Gastrocnemius medialis (tissue), 4 donors: Measurements from ENCODE around the gene PTPN13.

Source experiments
- CTCF ChIP-seq, 5 experiments: fragments of 450-650 bp in 3 of 5; fragments of 200-600 bp in 2 of 5; sonication (generic) in 2 of 5; IDR thresholded peaks in 4 of 5; conservative IDR thresholded peaks in 1 of 5; 1 replicate in 4 of 5; 2 replicates in 1 of 5; pipeline ENCODE4 v1.5.1; 2016 to 2019; ENCODE audit warnings: antibody characterized with exemption in 5 of 5, mild to moderate bottlenecking in 3 of 5, moderate library complexity in 3 of 5
- POLR2A ChIP-seq, 2 donors: fragments of 450-650 bp; IDR thresholded peaks; one replicate each; pipeline ENCODE4 v1.6.1; 2017; ENCODE audit warnings: antibody characterized with exemption in 2 of 2, mild to moderate bottlenecking in 2 of 2, moderate library complexity in 2 of 2

- TF ChIP-seq CTCF (IDR thresholded peaks at IDR 0.05 in 4 of 5, conservative IDR thresholded peaks at IDR 0.05 in 1 of 5) (no peak), POLR2A (IDR thresholded peaks at IDR 0.05) (no peak)
Measured at GRCh38 chr4:86551387-86551786, 42.7 kb upstream of the PTPN13 start.
